CD4-positive, alpha-beta T cell treated with Interleukin-4 for 4 hours (primary cell): ENCODE data around the gene BET1.

Experiments used
- DNase-seq: peaks from one replicate; pipeline ENCODE4 v3.0.0-alpha.2; 2020

The BET1 gene

GRCh38 chr7:94011714-94012353 lies 7.7 kb upstream of the BET1 start:
- DNase-seq: no peak

DNA sequence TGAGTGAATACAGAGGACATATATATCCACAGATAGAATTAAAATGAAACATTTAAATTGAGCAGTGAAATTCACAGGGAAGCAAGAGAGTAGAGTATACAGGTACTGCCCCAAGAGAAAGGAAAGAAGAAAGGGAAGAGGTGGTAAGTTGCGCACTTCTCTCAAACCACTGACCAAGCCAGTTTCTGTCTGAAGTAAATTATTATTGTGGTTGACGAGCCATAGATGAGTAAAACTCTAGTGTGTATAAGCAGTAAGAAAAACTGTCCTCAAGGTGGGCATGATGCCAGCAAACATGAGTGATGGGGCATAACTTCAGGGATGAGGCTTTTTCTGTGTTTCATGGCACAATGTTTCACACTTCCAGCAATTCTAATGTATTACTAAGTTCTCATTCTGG lies 4.4 kb upstream of the BET1 start:
- DNase-seq: no peak

DNA sequence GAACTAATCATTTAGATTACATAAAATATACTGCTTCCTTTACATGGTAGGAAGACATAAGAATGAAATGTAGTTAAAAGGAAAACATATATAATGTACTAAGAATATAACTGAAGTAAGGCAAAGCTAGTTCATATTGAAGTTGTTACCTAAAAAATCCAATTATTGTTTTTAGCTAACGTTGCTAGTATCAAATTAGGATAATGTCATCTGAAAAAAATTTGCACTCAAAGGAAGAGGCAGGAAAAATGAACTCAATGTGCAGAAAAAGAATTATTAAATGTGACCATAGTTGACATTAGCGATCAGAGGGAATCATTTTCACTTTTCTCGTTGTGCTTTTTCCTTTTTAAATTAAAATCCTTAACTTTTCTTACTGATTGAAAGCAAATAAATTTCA lies 1.6 kb upstream of the BET1 start:
- no peak for DNase-seq

DNA sequence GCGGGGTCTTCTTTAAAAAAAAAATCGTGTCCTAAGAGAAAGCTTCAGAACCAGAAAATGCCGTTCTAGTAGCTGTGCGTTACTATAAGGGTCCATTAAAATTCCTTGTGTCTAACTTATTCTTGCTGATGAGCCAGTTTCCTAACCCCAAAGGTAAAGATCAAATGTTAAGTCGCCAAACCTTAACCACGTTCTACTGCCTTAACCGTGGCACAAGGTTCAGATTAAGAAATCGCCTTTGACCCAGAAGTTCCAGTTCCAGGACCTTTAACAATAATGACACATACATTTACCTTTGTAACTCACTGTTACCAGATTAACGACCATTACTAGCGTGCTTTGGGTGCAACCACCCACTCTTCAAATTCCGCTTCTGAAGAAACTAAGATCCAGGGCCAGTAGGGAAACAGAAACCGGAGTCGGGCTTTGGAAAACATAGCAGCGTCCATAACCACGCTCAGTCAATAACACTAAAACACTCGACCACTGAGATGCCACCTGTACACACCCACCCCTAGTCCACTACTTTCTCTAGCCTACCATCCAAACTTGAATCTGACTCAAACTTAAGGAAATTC lies 620 bp downstream of the BET1 start:
- no peak for DNase-seq

- DNase-seq: no peak
Measured at GRCh38 chr7:94001396-94001795, 2.8 kb downstream of the BET1 start.

GRCh38 chr7:93997868-93998267 lies 6.3 kb downstream of the BET1 start:
- no peak for DNase-seq

DNA sequence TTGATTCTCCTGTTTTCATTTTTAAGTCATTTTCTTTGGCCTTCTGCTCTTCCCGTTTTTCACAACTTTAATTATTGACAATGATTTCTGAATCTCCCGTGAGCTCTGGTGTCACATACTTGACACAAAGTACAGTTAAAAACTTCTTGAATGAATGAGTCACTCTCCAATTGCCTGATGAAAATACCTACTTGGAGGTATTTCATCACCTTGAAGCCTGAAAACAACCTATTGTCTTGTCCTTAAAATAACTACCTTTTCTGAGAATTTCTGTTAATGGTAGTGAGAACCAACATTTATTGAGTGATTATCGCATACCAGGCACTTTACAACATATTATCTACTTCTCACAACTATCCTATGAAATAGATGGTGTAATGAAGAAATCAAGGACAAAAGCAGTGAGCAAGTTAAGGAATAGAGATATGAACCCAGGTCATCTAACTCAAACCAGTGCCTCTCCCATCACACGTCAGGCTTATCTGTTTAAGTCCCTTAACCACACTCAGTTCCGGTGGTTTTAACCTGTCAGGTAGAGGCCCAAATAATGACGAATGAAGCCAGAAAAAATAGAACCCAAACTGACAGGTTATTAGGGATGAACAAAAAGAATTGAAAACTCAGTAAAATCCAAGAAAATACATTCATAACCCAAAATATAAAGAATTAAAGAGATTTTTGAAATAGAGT lies 11.6 kb downstream of the BET1 start:
- DNase-seq: no peak

DNA sequence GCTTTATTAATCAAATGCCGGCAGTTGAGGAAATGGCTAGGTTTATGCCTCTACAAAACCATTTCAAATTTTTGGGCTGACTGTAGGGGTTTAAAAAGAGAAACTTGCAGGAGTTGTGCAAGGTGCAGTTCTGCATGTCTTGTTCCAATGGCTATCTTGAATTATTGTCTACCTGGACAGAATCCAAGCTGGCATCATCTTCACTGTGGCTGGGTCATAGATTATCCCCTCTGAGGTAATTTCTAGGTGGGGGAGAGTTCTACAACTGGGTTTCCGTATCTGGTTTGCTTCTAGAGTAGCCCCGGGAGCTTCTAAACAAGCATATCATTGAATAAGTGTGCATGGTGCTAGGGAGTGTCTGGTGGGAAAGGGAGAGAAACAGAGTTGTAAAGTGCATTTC lies 16.9 kb downstream of the BET1 start:
- no peak for DNase-seq

- DNase-seq: no peak
Measured at GRCh38 chr7:93985101-93985500, 19.1 kb downstream of the BET1 start.

- DNase-seq: no peak
Measured at GRCh38 chr7:93984024-93984423, 20.1 kb downstream of the BET1 start.

DNA sequence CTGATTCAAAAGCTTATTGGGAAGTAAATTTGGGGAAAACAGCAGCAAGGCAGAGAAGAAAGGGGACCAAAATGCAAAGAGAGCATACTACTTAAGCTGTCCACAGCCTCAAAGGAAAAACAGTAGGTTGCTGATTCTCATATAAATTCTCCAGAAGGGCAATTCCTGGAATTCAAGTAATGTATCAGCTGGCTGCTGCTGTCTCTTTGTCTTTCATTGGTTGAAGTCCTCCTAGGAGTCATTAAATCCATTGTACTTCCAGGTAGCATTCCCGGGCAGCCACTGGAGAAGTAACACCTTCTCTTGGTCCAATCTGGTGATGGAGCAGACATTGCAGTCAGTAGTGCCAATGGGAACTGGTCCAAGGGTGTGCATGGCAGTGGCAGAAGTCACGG lies 22.7 kb downstream of the BET1 start:
- DNase-seq: no peak

GRCh38 chr7:93980744-93981479 lies 23.2 kb downstream of the BET1 start:
- DNase-seq: no peak

DNA sequence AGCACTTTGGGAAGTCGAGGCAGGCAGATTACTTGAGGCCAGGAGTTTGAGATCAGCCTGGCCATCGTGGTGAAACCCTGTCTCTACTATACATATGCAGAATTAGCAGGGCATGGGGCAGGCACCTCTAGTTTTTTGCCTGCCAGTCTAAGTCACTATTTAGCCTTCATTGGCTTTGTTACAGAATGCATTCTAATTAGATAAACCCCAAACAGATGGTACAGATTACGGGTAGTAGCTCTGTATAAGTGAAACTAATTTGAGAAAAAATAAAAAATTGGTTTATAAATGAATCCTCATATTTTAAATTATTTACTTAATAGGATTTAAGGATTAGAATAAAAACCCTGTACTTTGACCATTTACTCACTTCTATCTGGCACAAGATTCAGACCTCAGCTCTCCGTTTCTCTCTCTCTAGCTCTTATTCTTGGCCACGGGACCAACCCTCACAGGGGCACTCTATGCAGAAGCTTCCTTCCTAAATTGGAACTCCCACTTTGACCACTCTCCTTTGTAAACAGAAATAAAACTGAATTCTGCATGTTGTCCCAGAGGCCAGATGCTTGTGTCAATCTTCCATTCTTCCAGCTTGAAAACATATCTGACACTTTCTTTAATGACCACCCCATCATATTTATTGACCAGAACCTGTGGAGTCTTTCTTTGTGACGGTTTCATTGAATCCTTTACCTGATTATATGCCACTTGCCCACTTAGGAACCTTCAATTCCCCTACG lies 26.8 kb downstream of the BET1 start:
- DNase-seq: no peak

DNA sequence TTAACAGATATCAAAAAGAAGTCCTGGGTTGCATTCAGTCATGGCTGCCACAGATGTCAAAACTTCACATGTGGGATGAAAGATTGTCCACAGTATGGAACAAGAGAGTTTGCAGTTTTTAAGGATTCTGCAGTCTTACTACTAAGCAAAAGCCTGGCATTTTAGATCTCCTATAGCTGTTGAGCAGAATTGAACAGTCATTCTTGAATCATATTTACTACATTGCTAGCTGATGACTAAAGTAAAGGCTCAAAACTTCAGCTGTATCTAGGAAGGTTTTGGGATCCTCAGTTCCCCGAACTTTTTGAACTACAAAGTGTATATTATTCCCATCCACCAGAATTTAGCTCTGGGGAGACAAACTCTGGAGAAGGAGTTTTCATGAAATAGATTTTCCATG lies 31.0 kb downstream of the BET1 start:
- no peak for DNase-seq

- DNase-seq: no peak
Measured at GRCh38 chr7:93972029-93972725, 32.0 kb downstream of the BET1 start.

DNA sequence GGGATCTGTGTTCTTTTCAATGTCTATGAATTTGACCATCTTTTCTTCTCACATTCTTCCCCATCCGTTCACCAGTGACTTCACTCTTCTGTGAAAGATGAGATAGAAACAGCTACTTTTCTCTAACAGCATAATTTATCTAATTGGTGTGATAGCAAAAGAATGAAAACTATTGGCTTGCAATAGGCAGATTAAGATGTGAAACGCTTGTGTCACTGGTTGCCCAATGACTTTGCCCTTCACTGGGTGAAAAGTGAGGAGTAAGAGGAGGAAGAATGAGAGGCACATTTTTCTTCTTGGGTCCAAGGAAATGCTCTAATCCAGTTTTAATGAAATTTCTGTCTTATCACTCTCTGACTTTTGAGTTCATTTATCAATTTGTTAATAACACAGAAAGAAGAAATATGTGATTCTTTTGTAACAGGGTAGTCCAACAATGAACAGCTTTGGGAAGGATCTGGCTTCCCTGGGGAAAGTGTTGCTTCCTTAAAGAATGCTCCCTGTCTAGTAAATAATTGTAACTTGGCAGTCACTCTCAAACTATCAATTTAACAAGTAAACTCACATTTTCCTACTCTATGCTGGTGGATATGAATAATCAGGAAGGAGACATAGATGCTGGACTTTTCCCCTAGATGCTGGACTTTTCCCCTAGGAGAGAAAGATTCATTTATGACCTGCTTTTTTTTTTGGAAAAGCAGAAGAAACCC lies 35.1 kb downstream of the BET1 start:
- DNase-seq: no peak

GRCh38 chr7:93964813-93965212 lies 39.3 kb downstream of the BET1 start:
- DNase-seq: no peak

- no peak for DNase-seq
Measured at GRCh38 chr7:93964262-93964661, 39.9 kb downstream of the BET1 start.

DNA sequence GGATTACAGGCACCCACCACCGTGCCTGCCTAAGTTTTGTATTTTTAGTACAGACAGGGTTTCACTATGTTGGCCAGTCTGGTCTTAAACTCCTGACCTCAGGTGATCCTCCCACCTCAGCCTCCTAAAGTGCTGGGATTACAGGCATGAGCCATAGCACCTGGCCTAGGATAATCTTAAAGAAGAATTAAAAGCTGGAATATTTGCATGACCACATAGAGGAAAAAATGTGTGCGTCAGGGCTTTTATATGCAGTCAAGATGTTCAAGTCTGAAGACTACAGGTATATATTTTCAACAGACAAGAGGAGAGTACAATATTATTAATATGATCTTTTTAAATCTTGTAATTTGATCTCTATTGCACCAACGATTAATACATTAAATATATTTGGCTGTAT lies 43.2 kb downstream of the BET1 start:
- DNase-seq: no peak

GRCh38 chr7:93958651-93959050 lies 45.5 kb downstream of the BET1 start:
- DNase-seq: no peak

GRCh38 chr7:93958216-93958615 lies 45.9 kb downstream of the BET1 start:
- no peak for DNase-seq

GRCh38 chr7:93957767-93958166 lies 46.4 kb downstream of the BET1 start:
- no peak for DNase-seq
